Measurements from ENCODE around the gene DNAH12.
"Not testable (repeated sequence)": the region's sequence is repeated elsewhere in the genome, so short reads cannot be mapped to it uniquely, and the experiment has no call there.

The DNAH12 gene

GRCh38 chr3:57397175-57398026 is 146.7 kb downstream of the DNAH12 start:
- Histone ChIP-seq H3K9ac (ENCODE audit: low read depth, low read length) (no peak overlapping the region), H3K9me3 (replicated peaks; ENCODE audit: low read length) (no peaks in the 10 kb centered on the region), H3K4me2 (ENCODE audit: low read length) (peak overlapping the region; percentile 71), H3K27me3 (ENCODE audit: control insufficient read depth, insufficient read depth, low read length) (peaks cover 17% of the 10 kb centered on the region), H3K4me1 (ENCODE audit: control insufficient read depth, insufficient read depth, low read length) (no peaks in the 10 kb centered on the region), H3K4me3 (ENCODE audit: low read length) (no peak overlapping the region), H3K36me3 (ENCODE audit: insufficient read depth, low read length) (no peaks in the 10 kb centered on the region)

DNA sequence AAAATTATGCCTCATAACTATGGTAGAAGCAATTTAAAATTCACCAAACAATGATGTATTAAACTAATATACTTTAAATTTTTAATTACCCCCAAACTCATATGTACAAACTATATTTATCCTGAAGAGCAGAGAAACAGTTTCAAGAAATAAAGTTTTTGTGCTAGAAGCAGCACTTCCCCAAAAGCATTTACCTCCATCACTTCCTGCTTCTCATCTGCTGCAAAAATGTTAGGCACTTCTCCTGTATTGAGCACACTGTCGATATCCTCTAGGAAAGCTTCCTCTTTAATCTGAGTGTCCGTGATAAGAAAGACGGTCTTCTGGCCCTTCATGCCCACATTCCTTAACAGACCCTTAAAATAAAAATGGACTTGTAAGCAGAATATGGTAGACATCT is 150.2 kb downstream of the DNAH12 start:
- no peak overlapping the region for H3K9ac ChIP-seq (ENCODE audit: low read depth, low read length)
- no peak overlapping the region for H3K4me2 ChIP-seq (ENCODE audit: low read length)
- peaks cover 9% of the 10 kb centered on the region for H3K27me3 ChIP-seq (ENCODE audit: control insufficient read depth, insufficient read depth, low read length)
- no peaks in the 10 kb centered on the region for H3K9me3 ChIP-seq (replicated peaks; ENCODE audit: low read length)
- H3K4me3 ChIP-seq (ENCODE audit: low read length): no peak overlapping the region
- no peaks in the 10 kb centered on the region for H3K4me1 ChIP-seq (ENCODE audit: control insufficient read depth, insufficient read depth, low read length)
- H3K36me3 ChIP-seq (ENCODE audit: insufficient read depth, low read length): no peaks in the 10 kb centered on the region

GRCh38 chr3:57391767-57392166 is 152.4 kb downstream of the DNAH12 start:
- Histone ChIP-seq H3K9me3 (replicated peaks; ENCODE audit: low read length) (no peaks in the 10 kb centered on the region), H3K27me3 (ENCODE audit: control insufficient read depth, insufficient read depth, low read length) (peaks cover 5% of the 10 kb centered on the region)

GRCh38 chr3:57389271-57389670 is 154.9 kb downstream of the DNAH12 start:
- Histone ChIP-seq H3K4me3 (ENCODE audit: low read length) (no peak overlapping the region), H3K36me3 (ENCODE audit: insufficient read depth, low read length) (no peaks in the 10 kb centered on the region), H3K4me1 (ENCODE audit: control insufficient read depth, insufficient read depth, low read length) (no peaks in the 10 kb centered on the region), H3K27me3 (ENCODE audit: control insufficient read depth, insufficient read depth, low read length) (peaks cover 5% of the 10 kb centered on the region), H3K9ac (ENCODE audit: low read depth, low read length) (no peak overlapping the region), H3K9me3 (replicated peaks; ENCODE audit: low read length) (no peaks in the 10 kb centered on the region), H3K4me2 (ENCODE audit: low read length) (no peak overlapping the region)

More at GRCh38 chr3:57391767-57392166, 152.4 kb downstream of the DNAH12 start:
- H3K4me2 ChIP-seq (ENCODE audit: low read length): no peak overlapping the region
- no peaks in the 10 kb centered on the region for H3K4me1 ChIP-seq (ENCODE audit: control insufficient read depth, insufficient read depth, low read length)
- H3K9ac ChIP-seq (ENCODE audit: low read depth, low read length): no peak overlapping the region
- H3K4me3 ChIP-seq (ENCODE audit: low read length): no peak overlapping the region
- H3K36me3 ChIP-seq (ENCODE audit: insufficient read depth, low read length): no peaks in the 10 kb centered on the region

DNA sequence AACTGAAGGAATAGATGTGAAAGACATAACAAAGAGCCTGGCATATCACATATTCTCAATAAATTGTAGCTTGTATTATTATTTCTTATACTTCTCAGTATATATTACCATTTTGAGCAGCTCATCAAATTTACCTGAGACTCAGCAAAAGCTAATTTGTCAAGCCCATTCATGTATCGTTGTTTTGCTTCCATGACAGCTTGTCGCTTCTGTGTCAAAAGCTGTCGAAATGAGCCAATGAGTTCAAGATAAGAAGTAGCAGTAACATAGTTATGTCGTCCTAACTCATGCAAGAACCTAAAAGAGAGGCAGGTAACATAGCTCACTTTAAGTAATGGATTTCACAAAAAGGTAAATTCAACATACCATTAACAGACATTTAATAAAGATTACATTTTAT is 157.8 kb downstream of the DNAH12 start:
- Histone ChIP-seq H3K4me1 (ENCODE audit: control insufficient read depth, insufficient read depth, low read length) (peaks cover 6% of the 10 kb centered on the region), H3K9me3 (replicated peaks; ENCODE audit: low read length) (no peaks in the 10 kb centered on the region), H3K27me3 (ENCODE audit: control insufficient read depth, insufficient read depth, low read length) (no peaks in the 10 kb centered on the region), H3K36me3 (ENCODE audit: insufficient read depth, low read length) (no peaks in the 10 kb centered on the region), H3K9ac (ENCODE audit: low read depth, low read length) (no peak overlapping the region), H3K4me3 (ENCODE audit: low read length) (no peak overlapping the region), H3K4me2 (ENCODE audit: low read length) (no peak overlapping the region)

GRCh38 chr3:57385498-57385897 is 158.6 kb downstream of the DNAH12 start:
- Histone ChIP-seq H3K27me3 (ENCODE audit: control insufficient read depth, insufficient read depth, low read length) (no peaks in the 10 kb centered on the region), H3K4me1 (ENCODE audit: control insufficient read depth, insufficient read depth, low read length) (peaks cover 6% of the 10 kb centered on the region), H3K9me3 (replicated peaks; ENCODE audit: low read length) (no peaks in the 10 kb centered on the region), H3K4me3 (ENCODE audit: low read length) (no peak overlapping the region), H3K36me3 (ENCODE audit: insufficient read depth, low read length) (no peaks in the 10 kb centered on the region), H3K4me2 (ENCODE audit: low read length) (no peak overlapping the region), H3K9ac (ENCODE audit: low read depth, low read length) (no peak overlapping the region)

- Histone ChIP-seq H3K4me3 (ENCODE audit: low read length) (no peak overlapping the region), H3K27me3 (ENCODE audit: control insufficient read depth, insufficient read depth, low read length) (peaks cover under 1% of the 10 kb centered on the region), H3K4me1 (ENCODE audit: control insufficient read depth, insufficient read depth, low read length) (peaks cover 6% of the 10 kb centered on the region), H3K9me3 (replicated peaks; ENCODE audit: low read length) (no peaks in the 10 kb centered on the region), H3K36me3 (ENCODE audit: insufficient read depth, low read length) (no peaks in the 10 kb centered on the region), H3K4me2 (ENCODE audit: low read length) (no peak overlapping the region), H3K9ac (ENCODE audit: low read depth, low read length) (no peak overlapping the region)
Observed at GRCh38 chr3:57383838-57384237, 160.3 kb downstream of the DNAH12 start.

DNA sequence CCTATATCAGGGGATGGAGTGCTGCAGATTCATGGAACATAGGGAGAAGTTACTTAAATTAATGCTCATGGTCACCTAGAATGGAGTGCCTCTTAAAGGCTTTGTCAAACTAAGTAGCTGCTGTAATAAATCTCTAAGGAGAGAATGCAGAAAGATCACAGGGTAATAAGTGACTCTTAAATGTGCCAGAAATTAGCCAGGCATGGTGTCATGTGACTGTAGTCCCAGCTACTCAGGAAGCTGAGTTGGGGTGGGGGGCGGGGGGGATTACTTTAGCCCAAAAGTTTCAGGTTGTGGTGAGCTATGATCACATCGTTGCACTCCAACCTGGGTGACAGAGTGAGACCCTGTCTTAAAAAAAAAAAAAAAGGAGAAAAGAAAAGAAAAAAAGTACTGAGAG is 160.7 kb downstream of the DNAH12 start:
- Histone ChIP-seq H3K9ac (ENCODE audit: low read depth, low read length) (no peak overlapping the region), H3K9me3 (replicated peaks; ENCODE audit: low read length) (no peaks in the 10 kb centered on the region), H3K36me3 (ENCODE audit: insufficient read depth, low read length) (no peaks in the 10 kb centered on the region), H3K4me3 (ENCODE audit: low read length) (no peak overlapping the region), H3K4me2 (ENCODE audit: low read length) (no peak overlapping the region), H3K27me3 (ENCODE audit: control insufficient read depth, insufficient read depth, low read length) (peaks cover 5% of the 10 kb centered on the region), H3K4me1 (ENCODE audit: control insufficient read depth, insufficient read depth, low read length) (peaks cover 6% of the 10 kb centered on the region)

DNA sequence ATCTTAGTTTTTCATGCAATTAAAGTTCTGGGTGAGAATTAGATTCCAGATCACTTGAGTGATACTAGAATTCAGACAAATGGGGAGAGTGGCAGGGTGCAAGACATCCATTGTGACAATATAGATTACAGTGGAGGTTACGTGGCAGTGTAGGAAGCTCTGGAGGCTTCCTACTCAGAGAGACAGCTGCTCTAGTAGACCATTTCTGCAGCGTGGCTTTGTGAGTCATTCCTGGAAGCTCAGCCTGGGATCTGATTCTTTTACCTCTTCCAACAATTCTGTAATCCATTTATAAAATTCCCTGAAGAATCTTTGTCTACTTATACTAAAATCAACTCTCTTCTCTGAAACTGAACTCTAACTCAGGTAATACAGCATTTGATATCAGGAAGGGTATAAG is 161.2 kb downstream of the DNAH12 start:
- H3K4me2 ChIP-seq (ENCODE audit: low read length): no peak overlapping the region
- no peaks in the 10 kb centered on the region for H3K9me3 ChIP-seq (replicated peaks; ENCODE audit: low read length)
- no peaks in the 10 kb centered on the region for H3K36me3 ChIP-seq (ENCODE audit: insufficient read depth, low read length)
- H3K4me1 ChIP-seq (ENCODE audit: control insufficient read depth, insufficient read depth, low read length): peaks cover 6% of the 10 kb centered on the region
- H3K9ac ChIP-seq (ENCODE audit: low read depth, low read length): no peak overlapping the region
- H3K4me3 ChIP-seq (ENCODE audit: low read length): no peak overlapping the region
- H3K27me3 ChIP-seq (ENCODE audit: control insufficient read depth, insufficient read depth, low read length): peaks cover 9% of the 10 kb centered on the region

- Histone ChIP-seq H3K9ac (ENCODE audit: low read depth, low read length) (no peak overlapping the region), H3K4me2 (ENCODE audit: low read length) (no peak overlapping the region), H3K36me3 (ENCODE audit: insufficient read depth, low read length) (no peaks in the 10 kb centered on the region), H3K4me1 (ENCODE audit: control insufficient read depth, insufficient read depth, low read length) (no peaks in the 10 kb centered on the region), H3K9me3 (replicated peaks; ENCODE audit: low read length) (no peaks in the 10 kb centered on the region), H3K27me3 (ENCODE audit: control insufficient read depth, insufficient read depth, low read length) (peaks cover 12% of the 10 kb centered on the region), H3K4me3 (ENCODE audit: low read length) (no peak overlapping the region)
Observed at GRCh38 chr3:57370341-57370740, 173.8 kb downstream of the DNAH12 start.

GRCh38 chr3:57365089-57365488 is 179.1 kb downstream of the DNAH12 start:
- H3K4me1 ChIP-seq (ENCODE audit: control insufficient read depth, insufficient read depth, low read length); H3K4me2 ChIP-seq (ENCODE audit: low read length); H3K4me3 ChIP-seq (ENCODE audit: low read length); H3K9ac ChIP-seq (ENCODE audit: low read depth, low read length); H3K9me3 ChIP-seq (replicated peaks; ENCODE audit: low read length); H3K36me3 ChIP-seq (ENCODE audit: insufficient read depth, low read length): not testable (repeated sequence)
- H3K27me3 ChIP-seq (ENCODE audit: control insufficient read depth, insufficient read depth, low read length): peaks cover 12% of the 10 kb centered on the region

DNA sequence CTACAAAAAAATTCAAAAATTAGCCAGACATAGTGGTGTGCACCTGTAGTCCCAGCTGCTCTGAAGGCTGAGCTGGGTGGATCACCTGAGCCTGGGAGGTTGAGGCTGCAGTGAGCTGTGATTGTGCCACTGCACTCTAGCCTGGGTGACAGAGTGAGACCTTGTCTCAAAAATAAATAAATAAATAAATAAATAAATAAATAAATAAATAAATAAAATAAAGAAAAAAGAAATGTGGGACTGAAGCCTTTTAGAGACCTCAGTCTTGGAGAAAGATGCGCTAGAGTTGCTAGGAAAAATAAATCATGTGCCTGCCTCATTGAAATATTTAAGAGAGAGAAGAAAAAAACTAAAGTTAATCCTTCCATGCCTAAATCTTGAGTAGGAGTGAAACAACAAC is 187.9 kb downstream of the DNAH12 start:
- H3K27me3 ChIP-seq (ENCODE audit: control insufficient read depth, insufficient read depth, low read length); H3K4me3 ChIP-seq (ENCODE audit: low read length); H3K9me3 ChIP-seq (replicated peaks; ENCODE audit: low read length); H3K36me3 ChIP-seq (ENCODE audit: insufficient read depth, low read length); H3K4me2 ChIP-seq (ENCODE audit: low read length); H3K4me1 ChIP-seq (ENCODE audit: control insufficient read depth, insufficient read depth, low read length); H3K9ac ChIP-seq (ENCODE audit: low read depth, low read length): not testable (repeated sequence)

Measured in skeletal muscle satellite cell (primary cell).